ENCODE results near the gene KLF15. TPM values are rescaled to one million over a fixed set of nuclear protein-coding genes. Genes with fewer than 3 reads are reported as not detected.

KLF15 gene
- total RNA-seq, 3 donors from 2014 or later (not counting 1 experiment from before 2014, with no cell fraction given), result 0.23 to 0.38 (median 0.36) TPM

DNA sequence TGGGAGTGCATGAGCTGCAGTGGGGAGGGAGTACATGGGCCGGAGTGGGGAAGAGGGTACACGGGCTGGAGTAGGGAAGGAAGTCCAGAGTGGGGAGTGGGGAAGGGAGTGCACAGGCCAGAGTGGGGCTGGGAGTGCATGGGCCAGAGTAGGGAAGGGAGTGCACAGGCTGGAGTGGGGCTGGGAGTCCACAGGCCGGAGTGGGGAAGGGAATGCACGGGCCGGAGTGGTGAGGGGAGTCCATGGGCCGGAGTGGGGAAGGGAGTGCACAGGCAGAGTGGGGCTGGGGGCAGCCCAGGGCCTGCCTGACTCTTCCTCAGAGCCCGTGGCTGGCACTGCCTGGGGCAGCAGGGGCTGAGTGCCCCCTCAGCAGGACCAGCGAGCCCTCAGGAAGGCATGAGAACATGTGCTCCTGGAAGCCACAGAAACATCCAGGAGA, 40.7 kb downstream of the KLF15 start:
- no peaks in the 10 kb centered on the region for H3K9me3 Mint-ChIP-seq
- 87% methylated on average over 7 of the region's 8 CpGs for WGBS (ENCODE audit: insufficient coverage)
- Histone ChIP-seq H3K4me3 (ENCODE audit: low read length) (no peak overlapping the region), H3K27me3 (ENCODE audit: control insufficient read depth, insufficient read depth, low read length) (no peaks in the 10 kb centered on the region), H3K4me1 (ENCODE audit: control insufficient read depth, insufficient read depth, low read length) (no peaks in the 10 kb centered on the region), H3K27ac (ENCODE audit: low read length) (no peak overlapping the region), H3K36me3 (ENCODE audit: control insufficient read depth, insufficient read depth, low read length) (no peaks in the 10 kb centered on the region), H3K9me3 (ENCODE audit: control insufficient read depth, insufficient read depth, low read length) (no peaks in the 10 kb centered on the region)
- H3K4me1 Mint-ChIP-seq, result no peaks in the 10 kb centered on the region
- DNase-seq (no peak), ATAC-seq (peak in 1 of 3 donors; percentile 12)
- H3K27ac Mint-ChIP-seq, result no peak overlapping the region
- no peak overlapping the region for H3K4me3 Mint-ChIP-seq
- intact Hi-C loops (cut with micrococcal nuclease), result no loop called here
- TF ChIP-seq, protein P1, sequence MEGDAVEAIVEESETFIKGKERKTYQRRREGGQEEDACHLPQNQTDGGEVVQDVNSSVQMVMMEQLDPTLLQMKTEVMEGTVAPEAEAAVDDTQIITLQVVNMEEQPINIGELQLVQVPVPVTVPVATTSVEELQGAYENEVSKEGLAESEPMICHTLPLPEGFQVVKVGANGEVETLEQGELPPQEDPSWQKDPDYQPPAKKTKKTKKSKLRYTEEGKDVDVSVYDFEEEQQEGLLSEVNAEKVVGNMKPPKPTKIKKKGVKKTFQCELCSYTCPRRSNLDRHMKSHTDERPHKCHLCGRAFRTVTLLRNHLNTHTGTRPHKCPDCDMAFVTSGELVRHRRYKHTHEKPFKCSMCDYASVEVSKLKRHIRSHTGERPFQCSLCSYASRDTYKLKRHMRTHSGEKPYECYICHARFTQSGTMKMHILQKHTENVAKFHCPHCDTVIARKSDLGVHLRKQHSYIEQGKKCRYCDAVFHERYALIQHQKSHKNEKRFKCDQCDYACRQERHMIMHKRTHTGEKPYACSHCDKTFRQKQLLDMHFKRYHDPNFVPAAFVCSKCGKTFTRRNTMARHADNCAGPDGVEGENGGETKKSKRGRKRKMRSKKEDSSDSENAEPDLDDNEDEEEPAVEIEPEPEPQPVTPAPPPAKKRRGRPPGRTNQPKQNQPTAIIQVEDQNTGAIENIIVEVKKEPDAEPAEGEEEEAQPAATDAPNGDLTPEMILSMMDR (IDR thresholded peaks at IDR 0.05), result no peak
- no peaks in the 10 kb centered on the region for H3K27me3 Mint-ChIP-seq (ENCODE audit: low read depth in 2 of 2)
- H3K36me3 Mint-ChIP-seq, result no peaks in the 10 kb centered on the region

DNA sequence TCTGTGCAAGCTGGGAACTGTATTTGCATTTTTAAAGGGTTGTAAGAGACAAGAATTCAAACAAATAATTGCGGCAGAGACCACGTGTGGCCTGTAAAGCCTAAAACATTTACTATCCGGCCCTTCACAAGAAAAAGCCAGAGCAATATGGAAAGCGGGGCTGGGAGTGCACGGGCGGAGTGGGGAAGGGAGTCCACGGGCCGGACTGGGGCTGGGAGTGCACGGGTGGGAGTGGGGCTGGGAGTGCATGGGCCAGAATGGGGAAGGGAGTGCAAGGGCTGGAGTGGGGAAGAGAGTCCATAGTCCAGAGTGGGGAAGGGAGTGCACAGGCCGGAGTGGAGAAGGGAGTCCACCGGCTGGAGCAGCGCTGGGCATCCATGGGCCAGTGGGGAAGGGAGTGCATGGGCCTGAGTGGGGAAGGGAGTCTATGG, 41.2 kb downstream of the KLF15 start:
- H3K27ac Mint-ChIP-seq, result no peak overlapping the region
- H3K27me3 Mint-ChIP-seq (ENCODE audit: low read depth in 2 of 2), result no peaks in the 10 kb centered on the region
- H3K9me3 Mint-ChIP-seq, result no peaks in the 10 kb centered on the region
- WGBS (ENCODE audit: insufficient coverage), result 94% methylated on average over 12 of the region's 12 CpGs
- no peaks in the 10 kb centered on the region for H3K4me1 Mint-ChIP-seq
- Histone ChIP-seq H3K36me3 (ENCODE audit: control insufficient read depth, insufficient read depth, low read length) (no peaks in the 10 kb centered on the region), H3K9me3 (ENCODE audit: control insufficient read depth, insufficient read depth, low read length) (no peaks in the 10 kb centered on the region), H3K27ac (ENCODE audit: low read length) (no peak overlapping the region), H3K27me3 (ENCODE audit: control insufficient read depth, insufficient read depth, low read length) (no peaks in the 10 kb centered on the region), H3K4me1 (ENCODE audit: control insufficient read depth, insufficient read depth, low read length) (no peaks in the 10 kb centered on the region), H3K4me3 (ENCODE audit: low read length) (no peak overlapping the region)
- H3K4me3 Mint-ChIP-seq, result no peak overlapping the region
- no peak for ATAC-seq
- TF ChIP-seq, protein P1 (IDR thresholded peaks at IDR 0.05), result no peak
- intact Hi-C loops (cut with micrococcal nuclease), result no loop called here
- no peaks in the 10 kb centered on the region for H3K36me3 Mint-ChIP-seq
- DNase-seq, result no peak

DNA sequence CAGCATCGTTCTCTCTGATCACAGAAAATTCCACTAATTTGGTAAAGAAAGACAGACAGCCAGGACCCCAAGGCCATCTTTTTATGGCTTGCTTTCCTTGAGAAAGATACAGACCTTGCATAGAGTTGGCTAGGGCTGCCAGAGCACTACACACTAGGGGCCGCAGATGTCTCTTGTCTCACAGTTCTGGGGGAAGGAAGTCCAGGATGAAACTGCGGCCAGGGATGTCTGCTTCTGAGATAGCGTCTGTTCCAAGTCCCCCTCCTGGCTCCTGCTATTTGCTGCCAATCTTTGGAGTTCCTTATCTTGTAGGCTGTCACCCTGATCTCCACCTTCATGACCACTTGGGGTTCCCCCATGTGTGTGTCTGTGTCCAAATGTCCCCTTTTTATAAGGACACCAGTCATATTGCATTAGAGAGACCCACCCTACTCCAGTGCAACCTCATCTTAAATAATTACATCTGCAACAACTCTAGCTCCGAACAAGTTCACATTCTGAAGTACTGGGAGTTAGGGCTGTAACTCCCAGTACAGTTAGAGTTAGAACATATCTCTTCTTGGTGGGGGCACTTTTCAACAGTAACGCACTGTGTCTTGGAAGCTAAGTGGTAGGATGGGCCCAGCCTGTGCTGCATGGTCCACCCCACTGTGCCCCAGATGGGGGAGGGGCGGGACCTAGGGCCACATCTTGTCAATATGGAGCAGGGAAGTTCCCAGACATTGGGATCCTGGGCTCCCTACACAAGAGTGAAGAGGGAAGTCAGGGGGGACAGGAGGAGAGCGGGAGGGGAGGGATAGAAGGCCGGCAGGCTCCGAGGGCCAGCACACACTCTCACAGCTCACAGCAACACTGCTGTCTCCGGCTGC, 42.2 kb downstream of the KLF15 start:
- H3K9me3 Mint-ChIP-seq, result no peaks in the 10 kb centered on the region
- WGBS (ENCODE audit: insufficient coverage), result 82% methylated on average over 10 of the region's 11 CpGs
- no peak overlapping the region for H3K27ac Mint-ChIP-seq
- H3K36me3 Mint-ChIP-seq, result no peaks in the 10 kb centered on the region
- H3K36me3 ChIP-seq (ENCODE audit: control insufficient read depth, insufficient read depth, low read length), result no peaks in the 10 kb centered on the region
- H3K27ac ChIP-seq (ENCODE audit: low read length), result no peak overlapping the region
- no peaks in the 10 kb centered on the region for H3K27me3 Mint-ChIP-seq (ENCODE audit: low read depth in 2 of 2)
- H3K4me3 ChIP-seq (ENCODE audit: low read length), result no peak overlapping the region
- no peaks in the 10 kb centered on the region for H3K9me3 ChIP-seq (ENCODE audit: control insufficient read depth, insufficient read depth, low read length)
- no peak for ATAC-seq
- H3K4me1 Mint-ChIP-seq, result no peaks in the 10 kb centered on the region
- no peak for DNase-seq
- no peaks in the 10 kb centered on the region for H3K27me3 ChIP-seq (ENCODE audit: control insufficient read depth, insufficient read depth, low read length)
- intact Hi-C loops (cut with micrococcal nuclease), result no loop called here
- TF ChIP-seq, protein P1 (IDR thresholded peaks at IDR 0.05), result no peak
- H3K4me1 ChIP-seq (ENCODE audit: control insufficient read depth, insufficient read depth, low read length), result no peaks in the 10 kb centered on the region
- H3K4me3 Mint-ChIP-seq, result no peak overlapping the region
